Measurements from ENCODE around the gene TRAPPC2L.

Gene TRAPPC2L

DNA sequence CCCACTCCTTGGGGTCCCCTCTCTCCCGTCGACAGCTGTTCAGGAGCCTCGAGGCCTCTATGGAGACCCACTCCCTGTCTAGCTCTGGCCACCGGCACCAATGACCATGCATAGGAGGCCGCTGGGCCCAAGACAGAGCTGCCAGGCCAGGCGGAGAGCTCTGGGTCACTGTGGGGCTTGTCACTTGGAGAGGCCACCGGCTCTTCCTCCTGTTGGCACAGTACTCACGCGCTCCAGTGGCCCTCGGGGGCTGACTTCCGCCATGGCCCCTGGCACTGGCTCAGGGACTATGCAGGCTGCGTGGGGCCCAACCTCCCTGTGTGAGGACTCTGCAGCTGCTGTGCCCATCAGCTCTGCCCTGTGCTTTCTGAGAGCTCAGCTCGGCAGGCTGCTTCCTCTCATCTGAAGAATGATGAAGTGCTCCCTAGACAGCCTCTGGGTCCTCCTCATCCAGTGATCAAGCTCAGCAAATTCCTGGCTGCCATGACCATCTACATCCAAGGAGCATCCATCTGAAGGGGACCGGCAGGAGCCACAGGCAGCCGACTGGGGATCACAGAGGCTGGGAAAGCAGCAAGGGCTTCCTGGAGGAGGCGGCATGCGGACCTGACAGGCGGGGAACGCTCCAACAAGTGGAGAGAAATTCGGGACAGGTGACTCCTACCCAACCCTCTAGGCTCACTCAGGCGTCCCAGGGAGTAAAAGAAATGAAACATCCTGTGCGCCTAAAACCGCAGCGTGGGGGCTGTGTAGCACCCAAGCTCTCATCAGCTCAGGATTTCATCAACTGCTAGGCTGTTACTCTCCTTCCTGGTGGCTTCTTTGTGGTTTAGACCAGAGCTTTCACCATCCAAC lies 17.0 kb upstream of the TRAPPC2L start:
- DNase-seq: no peak

GRCh38 chr16:88840600-88841215 lies 16.2 kb upstream of the TRAPPC2L start:
- DNase-seq: no peak

- DNase-seq: no peak
These were observed 15.2 kb upstream of the TRAPPC2L start for GRCh38 chr16:88841521-88842307.

DNA sequence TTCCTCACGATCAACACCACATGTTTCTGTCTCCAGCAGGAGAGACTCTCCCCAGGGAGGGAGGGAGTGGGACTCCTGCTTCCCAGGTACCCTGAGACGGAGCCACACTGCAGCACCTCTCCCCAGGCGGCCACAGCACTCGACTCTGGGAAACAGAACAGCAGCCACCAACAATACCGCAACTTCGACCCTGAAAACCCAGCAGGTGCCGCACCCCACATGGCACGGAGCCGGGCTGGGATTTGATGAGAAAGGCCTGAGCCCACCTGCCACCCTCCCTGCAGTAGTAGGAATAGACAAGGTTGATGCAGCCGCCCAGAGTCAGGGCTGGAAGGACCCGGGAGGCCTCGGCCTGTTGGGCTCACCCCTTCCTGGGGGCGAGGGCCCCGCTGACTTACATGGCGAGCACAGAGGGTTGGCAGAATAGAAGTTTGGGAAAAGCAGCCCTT lies 14.6 kb upstream of the TRAPPC2L start:
- DNase-seq: no peak

- DNase-seq: no peak
These were observed 14.1 kb upstream of the TRAPPC2L start for GRCh38 chr16:88842806-88843205.

GRCh38 chr16:88843256-88843655 lies 13.7 kb upstream of the TRAPPC2L start:
- no peak for DNase-seq

- no peak for DNase-seq
These were observed 12.4 kb upstream of the TRAPPC2L start for GRCh38 chr16:88844419-88845036.

DNA sequence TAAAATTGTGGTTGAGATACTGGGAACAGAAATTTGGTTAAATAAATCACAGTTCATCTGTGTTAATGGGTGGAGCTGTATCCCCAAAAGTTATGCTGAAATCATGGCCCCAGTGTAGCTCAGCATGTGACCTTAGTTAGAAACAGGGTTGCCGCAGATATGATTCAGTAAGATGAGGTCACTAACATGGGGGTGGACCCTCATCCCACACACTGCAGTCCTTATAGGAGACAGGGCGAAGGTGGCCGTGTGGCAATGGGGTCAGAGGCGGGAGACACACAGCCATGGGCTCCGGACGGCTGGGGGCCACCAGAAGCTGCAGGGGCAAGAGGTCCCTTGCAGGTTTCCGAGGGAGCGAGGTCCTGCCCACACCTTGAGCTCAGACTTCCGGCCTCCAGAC lies 10.8 kb upstream of the TRAPPC2L start:
- no peak for DNase-seq

GRCh38 chr16:88847654-88848053 lies 9.3 kb upstream of the TRAPPC2L start:
- DNase-seq: no peak

DNA sequence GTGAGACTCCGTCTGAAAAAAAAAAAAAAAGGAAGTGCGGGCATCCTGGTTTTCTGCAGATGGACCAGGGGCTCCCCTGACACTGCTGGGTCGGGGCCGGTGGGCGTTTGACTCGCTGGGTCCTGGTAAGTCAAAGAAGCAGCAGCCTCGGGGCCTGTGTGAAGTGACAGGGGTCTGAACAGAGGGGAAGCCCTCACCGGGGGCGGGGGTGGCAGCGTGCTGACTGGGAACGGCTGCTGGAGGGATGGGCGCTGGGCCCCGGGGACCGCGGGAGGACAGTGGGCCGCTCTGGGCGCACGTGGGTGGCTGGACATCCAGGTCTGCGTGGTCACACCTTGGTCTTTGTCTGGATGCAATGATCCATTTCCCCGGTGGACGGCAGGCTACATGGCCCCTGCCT lies 8.4 kb upstream of the TRAPPC2L start:
- no peak for DNase-seq

DNA sequence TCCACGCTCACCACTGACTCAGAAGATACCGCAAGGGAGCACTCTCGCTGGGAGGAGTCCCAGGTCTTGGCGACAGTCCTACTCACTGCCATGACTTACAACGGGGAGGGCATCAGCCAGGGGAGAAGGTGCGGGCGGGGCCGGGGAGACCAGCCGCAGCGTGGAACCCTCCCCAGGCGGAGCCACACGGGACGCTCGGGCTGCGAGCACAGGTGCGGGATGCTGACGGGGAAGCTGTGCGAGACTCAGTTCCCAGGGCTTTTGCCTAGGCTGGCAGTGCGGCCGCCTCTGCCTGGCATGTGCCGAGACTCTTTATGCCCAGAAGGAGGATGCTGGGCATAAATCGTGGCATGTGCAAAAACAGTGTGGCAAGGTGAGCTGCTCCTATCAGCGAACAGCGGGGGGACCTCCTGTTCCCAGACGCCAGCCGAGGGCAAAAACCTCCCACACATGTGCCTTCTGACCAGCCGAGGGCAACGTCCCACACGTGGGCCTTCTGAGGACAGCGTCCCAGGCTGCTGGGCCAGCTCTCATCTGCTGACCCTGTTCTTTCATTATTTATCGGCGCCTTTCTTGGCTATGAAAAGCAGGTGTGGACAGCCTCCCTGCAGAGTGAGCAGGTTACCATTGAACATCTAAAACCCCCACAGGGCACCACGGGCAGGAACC lies 6.3 kb upstream of the TRAPPC2L start:
- no peak for DNase-seq

DNA sequence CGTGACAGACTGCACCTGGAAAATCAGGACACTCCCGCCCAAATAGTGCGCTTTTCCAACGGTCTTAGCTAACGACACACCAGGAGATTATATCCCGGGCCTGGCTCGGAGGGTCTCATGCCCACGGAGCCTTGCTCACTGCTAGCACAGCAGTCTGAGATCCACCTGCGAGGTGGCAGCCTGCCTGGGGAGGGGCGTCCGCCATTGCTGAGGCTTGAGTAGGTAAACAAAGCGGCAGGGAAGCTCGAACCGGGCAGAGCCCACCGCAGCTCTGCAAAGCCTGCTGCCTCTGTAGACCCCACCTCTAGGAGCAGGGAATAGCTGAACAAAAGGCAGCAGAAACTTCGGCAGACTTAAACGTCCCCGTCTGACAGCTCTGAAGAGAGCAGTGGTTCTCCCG lies 5.3 kb upstream of the TRAPPC2L start:
- DNase-seq: no peak

- no peak for DNase-seq
These were observed 3.5 kb upstream of the TRAPPC2L start for GRCh38 chr16:88853325-88853941.

GRCh38 chr16:88854306-88855111 lies 2.4 kb upstream of the TRAPPC2L start:
- DNase-seq: peak; percentile 13 to 23

DNA sequence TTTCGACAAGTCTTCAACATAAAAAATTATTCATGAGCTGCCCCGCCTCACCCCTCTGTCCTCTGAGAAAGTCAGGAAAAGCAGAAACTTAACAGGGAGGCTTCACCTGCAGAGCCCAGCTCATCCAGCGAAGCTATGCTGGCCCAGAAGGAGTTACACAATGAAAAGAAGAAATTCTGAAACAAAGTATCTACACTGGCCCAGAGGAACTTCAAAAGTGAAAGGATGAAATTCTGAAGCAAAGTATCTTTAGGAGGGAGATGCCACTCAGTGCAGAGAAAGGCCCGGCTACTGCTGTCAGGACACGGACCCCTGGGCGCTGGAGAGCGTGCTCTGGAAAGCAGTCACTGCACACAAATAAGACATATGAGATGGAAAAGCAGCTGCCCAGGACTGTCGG lies 1.8 kb upstream of the TRAPPC2L start:
- DNase-seq: no peak

- DNase-seq: no peak
These were observed 1.2 kb upstream of the TRAPPC2L start for GRCh38 chr16:88855736-88856121.

DNA sequence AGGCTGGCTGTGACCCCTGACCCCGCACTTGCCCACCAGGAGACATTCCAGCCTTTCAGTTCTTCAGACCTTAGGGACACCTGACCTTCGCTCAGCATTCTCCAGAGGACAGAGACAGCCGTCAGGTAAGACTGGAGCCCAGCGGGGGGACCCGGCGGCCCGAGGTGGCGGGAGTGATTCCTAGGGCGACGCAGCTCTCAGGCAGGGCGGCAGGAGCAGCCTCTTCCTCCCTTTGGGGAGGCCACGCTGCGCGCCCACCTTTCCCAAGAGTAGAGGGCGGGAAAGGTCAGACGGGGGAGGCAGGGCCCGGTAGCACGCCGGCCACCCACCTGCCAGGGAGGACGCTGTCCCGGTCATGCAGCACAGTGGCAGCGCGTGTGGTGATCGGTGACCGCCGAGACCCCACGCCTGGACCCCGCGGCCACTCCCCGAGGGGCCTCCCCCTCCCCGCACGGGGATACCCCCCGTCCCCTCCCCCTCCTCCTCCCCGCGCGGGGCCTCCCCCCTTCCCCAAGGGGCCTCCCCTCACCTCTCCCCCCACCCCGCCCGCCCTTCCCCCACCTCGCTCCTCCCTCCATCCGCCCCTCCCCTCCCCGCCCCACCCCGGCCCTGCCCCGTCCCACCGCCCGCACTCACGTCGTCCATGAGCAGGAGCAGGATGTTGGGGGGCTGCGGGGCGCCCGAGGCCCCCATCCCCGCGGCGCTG lies 652 bp upstream of the TRAPPC2L start:
- peak; percentile 6 to 16 for DNase-seq

DNA sequence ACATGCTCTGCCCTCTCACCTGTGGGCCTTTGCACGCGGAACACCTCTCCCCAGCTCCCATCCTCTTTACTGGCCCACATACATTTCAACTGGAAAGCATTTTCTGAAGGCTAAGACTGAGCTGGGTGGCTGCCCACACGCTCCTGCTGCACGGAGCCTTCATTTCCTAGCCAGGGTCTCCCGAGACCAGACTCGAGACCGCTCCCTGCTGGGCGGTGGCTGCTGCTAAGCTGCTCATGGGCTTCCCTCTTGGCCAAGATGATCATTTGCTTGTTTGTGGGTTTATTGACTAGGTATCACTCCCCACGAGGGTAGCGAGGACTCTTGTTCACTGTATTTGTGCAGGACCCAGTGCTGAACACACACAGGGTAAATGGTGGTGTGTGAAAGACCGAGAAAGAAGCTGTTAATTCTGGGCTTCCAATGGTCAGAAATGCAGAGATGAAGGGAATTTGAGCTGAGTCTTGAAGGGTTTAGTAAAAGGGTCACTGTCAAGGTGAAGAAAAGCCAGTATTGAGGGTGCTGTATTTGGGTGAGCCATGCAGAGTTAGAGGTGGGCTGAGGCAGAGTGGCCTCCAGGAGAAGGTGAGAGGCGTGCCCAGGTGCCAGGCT lies 907 bp downstream of the TRAPPC2L start:
- peak; percentile 79 to 82 for DNase-seq

DNA sequence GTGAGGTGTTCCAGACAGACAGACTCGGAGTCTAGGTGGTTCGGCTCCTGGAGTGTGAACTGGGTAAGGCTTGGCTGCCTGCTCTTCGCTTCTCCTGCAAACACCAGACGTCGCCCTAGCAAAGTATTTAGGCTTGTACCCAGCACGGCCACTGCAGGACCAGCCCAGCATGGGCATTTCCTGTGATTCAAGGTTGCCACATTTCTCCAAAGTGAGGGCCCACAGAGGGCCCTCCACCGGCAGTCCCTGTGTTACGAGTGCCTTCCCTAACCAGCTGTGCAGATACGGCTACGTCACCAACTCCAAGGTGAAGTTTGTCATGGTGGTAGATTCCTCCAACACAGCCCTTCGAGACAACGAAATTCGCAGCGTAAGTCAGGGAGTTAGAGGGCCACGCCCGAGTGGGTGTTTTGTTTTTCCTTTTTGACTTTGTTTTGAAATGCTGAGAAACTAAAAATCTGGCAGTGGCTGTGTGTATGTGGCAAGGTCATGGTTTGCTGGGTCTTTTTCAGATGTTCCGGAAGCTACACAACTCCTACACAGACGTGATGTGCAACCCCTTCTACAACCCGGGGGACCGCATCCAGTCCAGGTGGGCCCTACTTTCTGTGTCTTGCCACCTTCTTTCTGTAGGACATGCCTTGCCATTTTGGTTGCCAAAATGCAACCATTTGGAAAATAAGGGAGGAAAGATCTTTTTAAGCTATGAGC lies 2.6 kb downstream of the TRAPPC2L start:
- no peak for DNase-seq

Data from activated CD4-positive, alpha-beta T cell treated with anti-CD3 and anti-CD28 coated beads, Interleukin-2, amount 50 U/mL, for 48 hours (primary cell).